ENCODE measurements around the gene PCDHA1. TPM values are rescaled to one million over a fixed set of nuclear protein-coding genes. Genes with fewer than 3 reads are reported as not detected.

Gene PCDHA1
- total RNA-seq, 1 donor from 2014 or later, result not detected

DNA sequence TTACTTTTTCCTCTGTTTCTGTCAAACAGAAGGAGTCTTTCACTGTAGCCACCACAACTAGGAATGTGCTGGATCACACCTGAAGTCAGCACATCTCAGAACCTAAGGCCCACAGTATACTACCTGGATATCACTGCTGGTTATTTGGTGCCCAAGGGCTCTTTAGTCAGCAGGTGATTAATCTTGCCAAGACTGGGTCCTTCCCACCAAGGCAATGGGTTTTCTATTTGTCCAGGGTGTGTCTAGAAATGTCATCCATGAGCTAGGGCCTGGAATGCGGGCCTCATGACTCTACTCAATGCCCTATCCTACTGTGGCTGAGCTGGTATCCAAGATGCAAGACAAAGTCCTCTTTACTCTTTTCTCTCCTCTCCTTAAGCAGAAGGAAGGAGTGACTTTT lies 130.4 kb downstream of the PCDHA1 start:
- no peak for DNase-seq (ENCODE audit: low read depth)

- DNase-seq (ENCODE audit: low read depth), result no peak
Observed at GRCh38 chr5:140923601-140924000, 137.7 kb downstream of the PCDHA1 start.

DNA sequence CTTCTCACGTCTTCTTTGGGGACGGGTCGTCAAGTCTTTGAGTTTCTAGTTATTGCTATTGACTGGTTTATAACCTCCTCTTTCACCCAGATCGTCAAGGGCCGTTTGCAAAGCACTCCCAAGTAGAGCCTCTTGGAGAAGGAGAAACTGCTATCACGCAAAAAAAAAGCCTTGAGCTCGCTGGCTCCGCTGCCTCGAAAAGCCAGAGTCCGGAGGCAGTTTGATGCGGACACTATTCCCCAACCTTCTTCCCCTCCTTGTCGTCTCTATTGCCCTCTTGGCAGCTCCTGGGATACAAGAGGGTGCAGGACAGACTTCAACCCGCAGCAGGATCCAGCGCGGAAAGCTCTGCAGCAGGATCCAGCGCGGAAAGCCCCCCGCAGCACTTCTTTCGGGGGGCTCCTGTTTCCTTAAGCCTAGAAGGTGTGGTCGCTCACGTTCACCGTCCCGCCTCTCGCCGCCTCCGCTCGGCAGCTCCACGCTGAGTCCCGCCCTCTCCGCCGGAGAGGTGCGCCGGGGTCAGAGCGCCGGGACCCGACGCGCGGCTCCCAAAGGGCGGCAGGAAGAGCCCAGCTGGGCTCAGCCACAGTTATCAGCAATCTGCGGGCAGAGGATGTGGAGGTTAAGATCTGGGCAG lies 140.0 kb downstream of the PCDHA1 start, which contains the start of gene PCDHAC1:
Gene PCDHAC1 (plus strand): TSS at position 494 of the 637 bp plus-strand sequence. CDS start 594 bp downstream, outside the sequence.
- DNase-seq (ENCODE audit: low read depth), result no peak

GRCh38 chr5:140926443-140927227 lies 140.7 kb downstream of the PCDHA1 start:
- DNase-seq (ENCODE audit: low read depth), result no peak

DNA sequence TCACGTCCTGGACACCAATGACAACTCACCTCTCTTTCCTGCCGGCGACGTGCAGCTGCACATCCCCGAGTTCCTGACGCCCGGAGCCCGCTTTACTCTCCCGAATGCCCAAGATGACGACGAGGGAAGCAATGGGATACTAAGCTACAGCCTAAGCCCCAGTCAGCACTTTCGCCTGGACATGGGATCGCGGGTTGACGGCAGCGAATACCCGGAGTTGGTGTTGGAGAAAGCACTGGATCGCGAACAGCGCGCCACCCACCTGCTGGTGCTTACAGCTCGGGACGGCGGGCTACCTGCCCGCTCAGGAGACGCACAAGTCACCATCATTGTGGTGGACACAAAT lies 141.3 kb downstream of the PCDHA1 start:
- no peak for DNase-seq (ENCODE audit: low read depth)

GRCh38 chr5:140934964-140935606 lies 149.1 kb downstream of the PCDHA1 start:
- no peak for DNase-seq (ENCODE audit: low read depth)

DNA sequence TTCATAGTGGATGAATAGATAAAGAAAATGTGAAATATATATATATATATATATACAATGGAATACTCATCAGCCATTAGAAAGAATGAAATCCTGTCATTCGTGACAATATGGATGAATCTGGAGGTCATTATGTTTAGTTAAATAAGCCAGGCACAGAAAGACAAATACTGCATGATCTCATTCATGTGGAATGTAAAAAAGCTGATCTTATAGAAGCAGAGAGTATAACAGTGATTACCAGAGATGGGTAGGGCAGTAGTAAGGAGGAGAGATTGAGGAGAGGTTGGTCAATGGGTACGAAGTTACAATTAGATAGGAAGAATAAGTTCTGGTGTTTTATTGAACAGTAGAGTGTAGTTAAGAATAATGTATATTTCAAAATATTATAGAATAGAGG lies 160.6 kb downstream of the PCDHA1 start:
- DNase-seq (ENCODE audit: low read depth), result no peak

DNA sequence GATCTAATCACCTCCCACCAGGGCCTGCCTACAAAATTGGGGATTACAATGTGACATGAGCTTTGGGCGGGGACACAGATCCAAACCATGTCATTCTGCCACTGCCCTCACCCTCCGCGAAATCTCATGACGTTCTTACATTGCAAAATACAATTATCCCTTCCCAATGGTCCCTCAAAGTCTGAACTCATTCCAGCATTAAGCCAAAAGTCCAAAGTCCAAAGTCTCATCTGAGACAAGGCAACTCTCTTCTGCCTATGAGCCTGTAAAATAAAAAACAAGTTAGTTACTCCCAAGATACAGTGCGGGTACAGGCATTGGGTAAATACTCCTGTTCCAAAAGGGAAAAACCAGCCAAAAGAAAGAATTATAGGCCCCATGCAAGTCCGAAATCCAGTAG lies 165.7 kb downstream of the PCDHA1 start:
- no peak for DNase-seq (ENCODE audit: low read depth)

- DNase-seq (ENCODE audit: low read depth), result no peak
Observed at GRCh38 chr5:140953234-140953633, 167.3 kb downstream of the PCDHA1 start.

DNA sequence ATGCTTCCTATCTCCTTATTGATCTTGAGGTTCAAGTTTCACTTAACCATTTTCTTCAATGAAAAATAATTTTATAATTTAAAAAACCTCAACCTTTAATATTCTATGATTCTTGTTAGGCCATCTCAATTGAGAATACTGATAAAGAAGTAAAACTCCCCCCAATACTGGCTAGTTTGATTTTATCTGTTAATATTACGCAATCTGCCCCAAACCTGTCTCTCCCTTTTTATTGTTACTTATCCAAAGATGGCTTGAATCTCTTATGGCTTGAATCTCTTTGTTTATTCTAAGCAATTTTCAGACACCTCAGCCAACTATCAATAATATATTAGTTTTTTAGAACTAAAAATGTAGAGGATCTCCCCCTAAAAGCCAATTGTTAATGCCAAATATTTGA lies 176.2 kb downstream of the PCDHA1 start:
- no peak for DNase-seq (ENCODE audit: low read depth)

DNA sequence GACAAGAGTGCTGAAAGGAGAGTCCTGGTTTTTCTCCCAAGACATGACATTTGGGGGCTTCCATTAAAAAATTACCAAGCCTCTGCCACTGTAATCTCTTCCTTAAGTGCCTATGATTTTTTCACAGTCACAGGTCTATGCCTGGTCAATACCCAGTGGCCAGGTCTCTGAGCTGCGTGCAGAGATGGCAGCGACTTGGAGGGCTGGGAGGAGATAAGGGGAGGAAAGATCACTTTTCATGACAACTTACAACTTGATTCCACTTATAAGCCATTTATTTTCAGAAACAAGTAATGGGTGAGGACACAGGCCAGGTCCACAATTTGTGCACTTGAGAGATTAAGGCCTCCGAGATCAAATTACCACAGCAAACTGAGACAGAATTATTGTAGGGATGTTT lies 178.4 kb downstream of the PCDHA1 start:
- DNase-seq (ENCODE audit: low read depth), result no peak

DNA sequence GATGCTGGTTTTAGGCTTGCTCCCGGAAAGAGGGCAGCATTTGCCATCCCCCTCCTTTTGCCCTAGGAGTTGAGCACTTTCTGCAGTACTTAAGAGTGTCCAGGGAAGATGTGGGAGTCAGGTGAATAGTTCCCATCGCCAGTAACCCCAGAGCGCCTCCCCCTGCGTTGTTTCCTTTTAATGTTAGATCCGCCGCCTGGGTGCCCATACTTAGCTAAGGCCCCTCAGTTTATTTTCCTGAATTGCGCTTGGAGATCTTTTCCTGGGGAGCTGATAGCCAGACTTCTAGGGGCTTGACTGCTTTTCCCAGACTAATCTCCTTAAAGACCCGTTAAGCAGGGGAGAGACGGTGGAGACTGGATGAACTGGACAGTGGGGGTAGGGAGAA lies 180.0 kb downstream of the PCDHA1 start:
- no peak for DNase-seq (ENCODE audit: low read depth)

DNA sequence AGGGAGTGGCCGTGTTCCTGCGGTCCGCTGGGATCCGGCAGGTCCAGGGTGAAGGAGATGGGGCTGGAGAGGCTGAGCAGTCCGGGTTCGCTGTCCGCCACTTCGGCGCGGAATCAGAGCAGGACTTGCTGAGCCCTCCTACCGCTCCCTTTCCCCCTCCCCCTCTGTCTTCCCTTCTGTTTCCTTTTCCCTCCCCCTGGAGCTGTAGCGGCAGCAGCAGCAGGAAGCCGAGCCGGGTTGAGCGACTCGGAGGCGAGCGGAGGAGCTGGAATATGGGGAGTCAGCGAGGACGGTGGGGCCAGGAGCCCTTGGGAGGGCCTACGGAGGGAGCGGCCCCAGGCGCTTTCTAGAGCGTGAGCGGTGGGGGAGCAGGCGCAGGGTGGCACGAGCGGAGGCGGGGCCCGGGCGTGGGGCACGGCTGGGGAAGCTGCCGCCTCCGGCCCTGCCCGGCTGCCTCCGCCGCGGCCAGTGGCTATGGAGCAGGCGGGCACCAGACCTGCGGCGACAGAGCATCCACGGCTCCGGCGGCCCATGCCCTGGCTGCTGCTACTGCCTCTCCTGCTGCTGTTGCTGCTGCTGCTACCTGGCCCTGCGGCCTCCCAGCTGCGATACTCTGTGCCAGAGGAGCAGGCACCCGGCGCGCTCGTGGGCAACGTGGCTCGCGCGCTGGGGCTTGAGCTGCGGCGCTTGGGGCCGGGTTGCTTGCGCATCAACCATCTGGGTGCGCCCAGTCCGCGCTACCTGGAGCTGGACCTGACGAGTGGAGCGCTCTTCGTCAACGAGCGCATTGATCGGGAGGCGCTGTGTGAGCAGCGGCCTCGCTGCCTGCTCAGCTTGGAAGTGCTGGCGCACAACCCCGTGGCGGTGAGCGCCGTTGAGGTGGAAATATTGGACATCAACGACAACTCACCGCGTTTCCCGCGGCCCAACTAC lies 180.6 kb downstream of the PCDHA1 start, which contains the start of gene PCDHAC2:
Gene PCDHAC2 (plus strand): TSS at position 184 of the 933 bp plus-strand sequence. CDS start 291 bp downstream, at position 475.
- peak; percentile 17 for DNase-seq (ENCODE audit: low read depth)

GRCh38 chr5:140967226-140967893 lies 181.4 kb downstream of the PCDHA1 start:
- no peak for DNase-seq (ENCODE audit: low read depth)

DNA sequence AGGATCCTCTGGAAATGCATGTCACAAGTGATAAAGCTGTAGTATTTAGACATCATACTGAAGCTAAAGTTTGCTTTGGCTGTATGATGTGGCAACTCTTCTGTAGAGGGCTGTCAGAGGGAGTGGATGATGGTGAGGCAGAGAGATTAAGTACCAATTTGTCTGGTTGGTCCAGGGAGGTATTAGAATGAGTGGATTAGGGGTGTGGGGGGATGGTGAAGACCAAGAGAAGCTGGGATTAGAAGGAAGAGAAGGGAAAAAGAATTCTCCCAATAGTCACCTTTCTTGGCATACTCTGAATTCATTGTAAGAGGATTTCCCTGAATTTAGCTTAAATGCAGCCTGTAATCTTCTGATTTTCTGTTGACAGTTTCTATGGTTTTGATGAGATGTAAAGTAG lies 183.9 kb downstream of the PCDHA1 start:
- DNase-seq (ENCODE audit: low read depth), result no peak

DNA sequence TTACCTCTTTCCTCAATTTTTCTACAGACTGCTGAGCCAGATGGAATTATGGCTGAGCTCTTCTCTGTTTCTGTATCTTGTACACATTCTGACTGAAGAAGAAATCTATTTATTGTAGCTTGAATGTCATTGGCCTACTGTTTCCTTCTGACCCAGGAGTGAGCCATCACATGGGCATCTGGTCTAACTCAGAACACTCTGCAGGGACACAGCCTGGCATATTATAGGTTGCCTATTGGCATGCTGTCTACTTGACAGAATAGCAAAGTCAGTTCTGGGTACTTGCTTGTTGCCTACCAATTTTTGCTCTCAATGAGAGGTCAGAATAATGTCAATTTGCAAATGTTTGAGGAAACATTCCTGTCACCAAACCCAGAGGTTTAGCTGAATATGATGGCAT lies 187.6 kb downstream of the PCDHA1 start:
- DNase-seq (ENCODE audit: low read depth), result no peak

GRCh38 chr5:140977003-140977402 lies 191.1 kb downstream of the PCDHA1 start:
- DNase-seq (ENCODE audit: low read depth), result peak; percentile 32

- no peak for DNase-seq (ENCODE audit: low read depth)
Observed at GRCh38 chr5:140978260-140978659, 192.3 kb downstream of the PCDHA1 start.

DNA sequence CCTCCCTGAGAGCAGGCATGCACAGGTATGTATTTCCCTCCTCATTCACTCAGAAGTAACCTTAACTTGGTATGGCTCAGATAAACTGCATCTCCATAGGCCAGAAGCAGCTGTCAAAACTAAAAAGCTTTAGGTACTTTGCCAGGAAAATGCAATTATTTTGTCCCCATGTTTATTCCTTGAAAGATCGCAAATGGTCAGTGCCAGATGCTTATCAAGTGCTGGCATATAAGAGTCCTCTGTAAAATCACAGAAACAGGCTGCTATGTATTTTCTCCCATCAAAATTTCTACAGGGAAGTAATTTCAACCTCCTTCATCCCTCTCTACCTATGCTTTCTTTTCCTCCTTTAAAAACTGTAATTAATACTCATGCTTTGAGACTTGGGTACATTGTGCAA lies 193.0 kb downstream of the PCDHA1 start:
- DNase-seq (ENCODE audit: low read depth), result no peak

GRCh38 chr5:140982083-140982716 lies 196.3 kb downstream of the PCDHA1 start:
- no peak for DNase-seq (ENCODE audit: low read depth)

Measured in myocyte (in vitro differentiated cells).